Uterus (tissue), 4 donors: ENCODE measurements around the gene OR10V1. TPM values are rescaled to one million over a fixed set of nuclear protein-coding genes. Genes with fewer than 3 reads are reported as not detected.
A peak's percentile ranks its signal among the peaks of the same experiment; 100 is the strongest.

ENCODE experiments used
- DNase-seq, 2 donors: peaks; one replicate each; pipeline ENCODE4 v3.0.0-alpha.2; 2019 to 2020
- H3K27ac ChIP-seq, 2 donors: fragments of 200-600 bp; sonication (generic); 1 replicate in 1 of 2; 2 replicates in 1 of 2; pipeline ENCODE4 v1.5.1; 2016 to 2018
- H3K27me3 ChIP-seq, 2 donors: fragments of 200-600 bp; sonication (generic); one replicate each; pipeline ENCODE4 v1.5.1; 2018 to 2019; ENCODE audit warnings: control low read depth in 1 of 2
- H3K36me3 ChIP-seq, 2 donors: fragments of 200-600 bp; sonication (generic); one replicate each; pipeline ENCODE4 v1.5.1; 2019; ENCODE audit warnings: control low read depth in 1 of 2
- H3K4me1 ChIP-seq, 2 donors: fragments of 200-600 bp; sonication (generic); one replicate each; pipeline ENCODE4 v1.5.1; 2018 to 2019; ENCODE audit warnings: control low read depth in 1 of 2
- H3K4me3 ChIP-seq, 2 donors: fragments of 200-600 bp; sonication (generic); 1 replicate in 1 of 2; 2 replicates in 1 of 2; pipeline ENCODE4 v1.5.1; 2018 to 2019; ENCODE audit warnings: mild to moderate bottlenecking in 1 of 2
- H3K9me3 ChIP-seq, 2 donors: fragments of 200-600 bp; sonication (generic); one replicate each; pipeline ENCODE4 v1.5.1; 2019; ENCODE audit warnings: control low read depth in 1 of 2
- POLR2A ChIP-seq, 2 donors: fragments of 450-650 bp; IDR thresholded peaks; one replicate each; pipeline ENCODE4 v1.6.1; 2016; ENCODE audit warnings: antibody characterized with exemption in 2 of 2, mild to moderate bottlenecking in 1 of 2, moderate library complexity in 1 of 2
- intact Hi-C: fragments of 100-400 bp; cut with DNase I; formaldehyde crosslinking; loops from one replicate; pipeline ENCODE4 v1.15.1; 2023; ENCODE audit warnings: low total_unique reads
- total RNA-seq, 4 donors: library from RNA; depleted of rRNA in 3 of 4; stranded (reverse); fragments of >200 nt in 3 of 4; gene quantifications; one replicate each; pipeline versions ENCODE4 v1.1.0 to v1.2.4, GENCODE V29; 2014 to 2023
- TF ChIP-seq, protein P1 (sequence below), 4 experiments: fragments of 200-600 bp in 2 of 4; fragments of 450-650 bp in 2 of 4; sonication (generic) in 2 of 4; IDR thresholded peaks; one replicate each; pipeline ENCODE4 v1.5.1; 2016 to 2019; ENCODE audit warnings: antibody characterized with exemption in 4 of 4, mild to moderate bottlenecking in 2 of 4, moderate library complexity in 1 of 4
- donor health status: DM: yes; HTN: yes; CAD: no.

OR10V1 gene
- total RNA-seq, 4 donors from 2014 or later: not detected

DNA sequence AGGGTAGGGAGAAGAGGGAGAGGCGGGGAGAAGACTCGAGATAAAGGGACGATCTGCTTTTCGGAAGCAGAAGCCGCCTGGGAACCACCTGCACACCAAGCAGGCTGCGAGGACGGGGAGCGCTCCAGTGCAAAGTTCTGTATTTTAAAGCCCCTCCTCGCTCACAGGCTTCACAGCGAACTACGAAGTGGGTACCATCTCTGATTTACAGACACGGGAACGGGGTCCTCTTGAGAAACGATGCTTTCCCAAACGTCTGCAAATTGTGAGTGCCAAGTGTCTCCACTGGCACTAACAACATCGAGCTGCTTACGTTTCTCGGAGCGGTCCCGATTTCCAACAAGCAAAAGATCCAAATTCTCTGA, 40.8 kb upstream of the OR10V1 start:
- intact Hi-C loops: loop anchor here (5.0 kb wide), 1 partner anchor 48 kb away; no protein-coding TSS in a partner anchor
- Histone ChIP-seq H3K27ac (peak overlapping the region; percentile 97 to 98), H3K27me3 (no peaks in the 10 kb centered on the region), H3K4me3 (peak overlapping the region; percentile 56 to 90), H3K36me3 (no peaks in the 10 kb centered on the region), H3K9me3 (no peaks in the 10 kb centered on the region), H3K4me1 (no peaks in the 10 kb centered on the region)
- DNase-seq: peak in 1 of 2 donors; percentile 21
- TF ChIP-seq, protein P1, sequence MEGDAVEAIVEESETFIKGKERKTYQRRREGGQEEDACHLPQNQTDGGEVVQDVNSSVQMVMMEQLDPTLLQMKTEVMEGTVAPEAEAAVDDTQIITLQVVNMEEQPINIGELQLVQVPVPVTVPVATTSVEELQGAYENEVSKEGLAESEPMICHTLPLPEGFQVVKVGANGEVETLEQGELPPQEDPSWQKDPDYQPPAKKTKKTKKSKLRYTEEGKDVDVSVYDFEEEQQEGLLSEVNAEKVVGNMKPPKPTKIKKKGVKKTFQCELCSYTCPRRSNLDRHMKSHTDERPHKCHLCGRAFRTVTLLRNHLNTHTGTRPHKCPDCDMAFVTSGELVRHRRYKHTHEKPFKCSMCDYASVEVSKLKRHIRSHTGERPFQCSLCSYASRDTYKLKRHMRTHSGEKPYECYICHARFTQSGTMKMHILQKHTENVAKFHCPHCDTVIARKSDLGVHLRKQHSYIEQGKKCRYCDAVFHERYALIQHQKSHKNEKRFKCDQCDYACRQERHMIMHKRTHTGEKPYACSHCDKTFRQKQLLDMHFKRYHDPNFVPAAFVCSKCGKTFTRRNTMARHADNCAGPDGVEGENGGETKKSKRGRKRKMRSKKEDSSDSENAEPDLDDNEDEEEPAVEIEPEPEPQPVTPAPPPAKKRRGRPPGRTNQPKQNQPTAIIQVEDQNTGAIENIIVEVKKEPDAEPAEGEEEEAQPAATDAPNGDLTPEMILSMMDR (IDR thresholded peaks at IDR 0.05): no peak
- TF ChIP-seq POLR2A (IDR thresholded peaks at IDR 0.05): no peak

DNA sequence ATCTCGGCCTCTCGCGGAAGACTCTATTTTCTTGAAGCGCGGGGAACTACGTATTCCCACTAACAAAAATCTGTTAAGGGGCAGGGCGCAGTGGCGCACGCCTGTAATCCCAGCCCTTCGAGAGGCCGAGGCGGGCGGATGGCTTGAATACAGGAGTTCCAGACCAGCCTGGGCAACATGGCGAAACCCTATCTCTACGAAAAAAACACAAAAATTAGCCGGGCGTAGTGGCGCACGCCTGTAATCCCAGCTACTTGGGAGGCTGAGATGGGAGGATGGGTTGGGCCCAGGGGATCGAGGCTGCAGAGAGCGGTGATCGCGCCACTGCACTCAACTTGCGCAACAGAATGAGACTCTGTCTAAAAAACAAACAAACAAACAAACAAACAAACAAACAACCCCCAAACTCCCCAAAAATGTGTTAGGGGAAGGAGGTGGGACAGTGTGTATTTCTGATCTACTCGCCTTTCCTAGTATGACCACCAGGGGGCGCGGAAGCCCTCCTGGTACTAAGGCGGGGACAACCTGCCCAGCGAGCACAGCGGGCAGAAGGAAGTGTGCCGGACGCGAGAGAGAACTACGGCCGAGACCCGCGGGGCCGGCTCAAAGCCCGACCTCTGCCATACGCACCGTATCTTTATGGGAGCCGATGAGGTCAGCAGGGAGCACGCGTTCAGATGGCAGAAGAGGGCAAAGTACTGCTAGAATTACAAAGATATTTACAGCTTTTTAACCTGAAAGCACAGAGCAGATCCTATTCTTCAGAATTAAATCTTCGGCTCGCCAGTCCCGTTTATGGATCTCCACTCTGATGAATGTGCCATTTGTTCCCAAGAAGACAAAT, 40.2 kb upstream of the OR10V1 start:
- H3K27me3 ChIP-seq: no peaks in the 10 kb centered on the region
- intact Hi-C loops: loop anchor here (5.0 kb wide), 1 partner anchor 48 kb away; no protein-coding TSS in a partner anchor
- DNase-seq: peak; percentile 81 to 86
- no peaks in the 10 kb centered on the region for H3K9me3 ChIP-seq
- H3K4me3 ChIP-seq: peak overlapping the region; percentile 56 to 90
- no peaks in the 10 kb centered on the region for H3K36me3 ChIP-seq
- H3K27ac ChIP-seq: peak overlapping the region; percentile 97 to 98
- no peaks in the 10 kb centered on the region for H3K4me1 ChIP-seq
- TF ChIP-seq POLR2A (IDR thresholded peaks at IDR 0.05): peak in 1 of 2 donors; percentile 17
- TF ChIP-seq, protein P1 (IDR thresholded peaks at IDR 0.05): peak; percentile 87 to 98 (median 90)

DNA sequence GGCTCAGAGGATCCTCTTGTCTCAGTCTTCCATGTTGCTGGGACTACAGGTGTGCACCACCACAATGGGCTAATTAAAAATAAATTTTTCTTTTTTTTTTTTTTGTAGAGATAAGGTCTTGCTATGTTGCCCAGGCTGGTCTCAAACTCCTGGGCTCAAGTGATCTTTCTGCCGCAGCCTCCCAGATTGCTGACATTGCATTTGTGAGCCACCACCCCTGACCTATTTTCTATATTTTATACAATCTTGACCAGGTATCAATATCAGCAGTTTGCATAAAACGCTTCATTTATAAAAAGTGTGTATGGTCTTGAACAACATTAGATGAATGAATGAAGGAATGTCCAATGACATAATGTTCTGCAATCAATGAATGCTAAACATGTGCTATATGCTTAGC, 32.5 kb upstream of the OR10V1 start:
- Histone ChIP-seq H3K27me3 (no peaks in the 10 kb centered on the region), H3K4me1 (no peaks in the 10 kb centered on the region), H3K36me3 (no peaks in the 10 kb centered on the region), H3K9me3 (no peaks in the 10 kb centered on the region), H3K4me3 (no peak overlapping the region), H3K27ac (no peak overlapping the region)
- DNase-seq: no peak
- TF ChIP-seq, protein P1 (IDR thresholded peaks at IDR 0.05): no peak
- intact Hi-C loops: no loop called here

DNA sequence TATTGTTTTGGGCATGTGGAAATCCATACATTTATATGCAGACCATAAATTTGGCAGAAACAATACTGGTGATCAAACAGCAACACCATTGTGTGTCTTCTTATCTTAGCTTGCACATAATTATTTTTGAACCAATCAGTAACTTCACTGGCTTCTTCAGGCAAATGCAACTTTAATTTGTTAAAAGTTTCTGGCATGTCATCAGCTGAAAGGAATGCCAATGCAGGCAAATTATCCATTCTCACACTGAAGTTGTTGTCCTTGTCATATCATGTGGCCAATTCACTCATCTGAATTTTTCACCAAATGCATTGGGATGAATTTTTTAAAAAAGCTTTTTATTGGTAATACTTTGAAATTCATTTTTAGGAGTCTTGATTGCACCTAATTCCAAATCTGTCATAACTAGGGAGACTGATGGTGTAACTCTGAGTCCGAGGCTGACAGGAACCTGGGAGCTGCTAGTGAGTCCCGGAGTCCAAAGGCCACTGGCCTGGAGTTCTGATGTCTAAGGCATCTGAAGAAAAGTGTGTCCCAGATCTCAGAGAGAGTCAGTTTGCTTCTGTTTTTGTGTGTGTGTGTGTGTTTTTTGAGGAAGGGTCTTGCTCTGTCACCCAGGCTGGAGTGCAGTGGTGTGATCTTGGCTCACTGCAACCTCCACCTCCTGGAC, 17.4 kb upstream of the OR10V1 start:
- no peaks in the 10 kb centered on the region for H3K9me3 ChIP-seq
- H3K27ac ChIP-seq: no peak overlapping the region
- TF ChIP-seq, protein P1 (IDR thresholded peaks at IDR 0.05): no peak
- TF ChIP-seq POLR2A (IDR thresholded peaks at IDR 0.05): no peak
- H3K4me1 ChIP-seq: no peaks in the 10 kb centered on the region
- H3K27me3 ChIP-seq: no peaks in the 10 kb centered on the region
- intact Hi-C loops: no loop called here
- H3K36me3 ChIP-seq: no peaks in the 10 kb centered on the region
- DNase-seq: no peak
- H3K4me3 ChIP-seq: no peak overlapping the region

DNA sequence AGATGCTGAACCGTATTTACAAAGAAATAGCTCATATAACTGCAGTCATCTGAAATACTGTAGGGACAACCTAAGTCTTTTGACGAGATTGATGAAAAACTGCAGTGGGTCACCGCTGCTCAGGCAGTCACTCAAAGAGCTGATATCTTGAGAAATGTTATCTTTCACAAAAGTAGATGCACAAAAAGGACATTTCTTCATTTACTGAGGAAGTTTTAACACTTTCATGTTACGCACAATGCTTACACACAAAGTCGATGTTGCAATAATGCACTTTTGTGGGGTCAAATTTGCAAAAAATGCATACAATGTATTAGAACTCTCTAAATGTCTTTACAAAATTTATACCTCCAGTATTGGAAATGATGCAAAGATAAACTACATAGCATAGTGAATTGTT, 16.2 kb upstream of the OR10V1 start:
- H3K27me3 ChIP-seq: no peaks in the 10 kb centered on the region
- no peak for TF ChIP-seq POLR2A (IDR thresholded peaks at IDR 0.05)
- TF ChIP-seq, protein P1 (IDR thresholded peaks at IDR 0.05): no peak

More for the DNA sequence above, 16.2 kb upstream of the OR10V1 start:
- no peaks in the 10 kb centered on the region for H3K36me3 ChIP-seq
- H3K4me3 ChIP-seq: no peak overlapping the region
- H3K27ac ChIP-seq: no peak overlapping the region
- H3K9me3 ChIP-seq: no peaks in the 10 kb centered on the region
- H3K4me1 ChIP-seq: no peaks in the 10 kb centered on the region
- intact Hi-C loops: no loop called here
- no peak for DNase-seq
